Measurements from ENCODE around the gene C1QTNF3. TPM values are rescaled to one million over a fixed set of nuclear protein-coding genes. Genes with fewer than 3 reads are reported as not detected.
A peak's percentile ranks its signal among the peaks of the same experiment; 100 is the strongest.
"Not testable (repeated sequence)": the region's sequence is repeated elsewhere in the genome, so short reads cannot be mapped to it uniquely, and the experiment has no call there.

The C1QTNF3 gene, protein sequence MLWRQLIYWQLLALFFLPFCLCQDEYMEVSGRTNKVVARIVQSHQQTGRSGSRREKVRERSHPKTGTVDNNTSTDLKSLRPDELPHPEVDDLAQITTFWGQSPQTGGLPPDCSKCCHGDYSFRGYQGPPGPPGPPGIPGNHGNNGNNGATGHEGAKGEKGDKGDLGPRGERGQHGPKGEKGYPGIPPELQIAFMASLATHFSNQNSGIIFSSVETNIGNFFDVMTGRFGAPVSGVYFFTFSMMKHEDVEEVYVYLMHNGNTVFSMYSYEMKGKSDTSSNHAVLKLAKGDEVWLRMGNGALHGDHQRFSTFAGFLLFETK
- 1.6 and 2.0 TPM in 2 replicates for total RNA-seq
- 1.3 and 1.6 TPM in 2 replicates for polyA plus RNA-seq
- 0.44 and 0.47 TPM in 2 replicates for polyA plus RNA-seq (2011; cell fraction: cytosol; rRNA removed)
- polyA plus RNA-seq (2011; cell fraction: nucleus; rRNA removed): 10.1 and 11.1 TPM in 2 replicates
- 0.11 and 0.99 TPM in 2 replicates for polyA plus RNA-seq (2012)
- 2.0 and 8.7 TPM in 2 replicates for polyA minus RNA-seq
- not detected for polyA minus RNA-seq (2011; cell fraction: cytosol; rRNA and poly(A)+ RNA removed)
- 3.9 and 5.3 TPM in 2 replicates for polyA minus RNA-seq (2011; cell fraction: nucleus; rRNA and poly(A)+ RNA removed)
- Bru-seq, nascent RNA: percentile 48 among the genes with signal in this experiment
- percentile 40 among the genes with signal in this experiment for BruChase-seq, experiment 1, labeled RNA remaining after a 6-hour chase
- percentile 53 among the genes with signal in this experiment for BruChase-seq, experiment 2, labeled RNA remaining after a 2-hour chase
- long read RNA-seq: 0 reads

GRCh38 chr5:34043099-34043876 lies at the start of gene C1QTNF3:
C1QTNF3 (minus strand) TSS chr5:34043213; CDS start chr5:34043125, 88 bp downstream.
- Histone ChIP-seq H4K20me1 (replicated peaks; ENCODE audit: control insufficient read depth, extremely low read depth, insufficient read depth, low read length) (no peaks in the 10 kb centered on the region), H3K4me2 (ENCODE audit: insufficient read depth, low read length) (peak within 1 kb of the TSS; percentile 72), H3K9me3 (replicated peaks; ENCODE audit: control insufficient read depth, insufficient read depth, low read length) (no peaks in the 10 kb centered on the region), H3K79me2 (ENCODE audit: control insufficient read depth, insufficient read depth, low read length) (no peaks in the 10 kb centered on the region), H2AFZ (ENCODE audit: low read depth, low read length) (no peak within 1 kb of the TSS), H3K4me1 (ENCODE audit: control insufficient read depth, extremely low read depth, insufficient read depth, low read length) (peaks cover 25% of the 10 kb centered on the region), H3K9ac (replicated peaks; ENCODE audit: extremely low read depth, insufficient read depth, low read length) (no peak within 1 kb of the TSS), H3K9me1 (replicated peaks; ENCODE audit: control insufficient read depth, extremely low read depth, insufficient read depth, low read length) (no peaks in the 10 kb centered on the region), H3K36me3 (ENCODE audit: control insufficient read depth in 2 of 2, extremely low read depth in 1 of 2, insufficient read depth in 2 of 2, low read length in 2 of 2) (no peaks in the 10 kb centered on the region), H3K27me3 (ENCODE audit: control insufficient read depth in 2 of 2, insufficient read depth in 2 of 2, low read length in 2 of 2) (no peaks in the 10 kb centered on the region), H3K27ac (ENCODE audit: insufficient read depth, low read depth, low read length) (no peak within 1 kb of the TSS), H3K4me3 (replicated peaks in 1 of 3; ENCODE audit: insufficient read depth in 1 of 3, low read depth in 1 of 3, low read length in 3 of 3) (no peak within 1 kb of the TSS)
- DNase-seq (ENCODE audit: low read depth, low spot score) (peak; percentile 14), FAIRE-seq (no peak)
- ChIA-PET CTCF (interaction anchor here (0.9 kb wide), 1 partner anchor 46 kb away, joined by 3 read pairs; no protein-coding TSS in a partner anchor), POLR2A (no interaction called here)
- intact Hi-C loops (cut with micrococcal nuclease): loop anchor here (2.0 kb wide), 1 partner anchor 34 kb away; the partner anchor contains the start of gene AMACR
- no peak for TF ChIP-seq MAX (IDR thresholded peaks at IDR 0.05; ENCODE audit: insufficient read depth, insufficient read length)
- no peak for TF ChIP-seq MYC (IDR thresholded peaks at IDR 0.05; ENCODE audit: low read depth, low read length)
- TF ChIP-seq JUN (IDR thresholded peaks at IDR 0.05; ENCODE audit: borderline replicate concordance, insufficient read depth, insufficient read length, low read depth): no peak
- no peak for TF ChIP-seq FOS (IDR thresholded peaks at IDR 0.05; ENCODE audit: borderline replicate concordance, insufficient read depth, low read length)
- TF ChIP-seq POLR2AphosphoS5 (IDR thresholded peaks at IDR 0.05; ENCODE audit: insufficient read depth, low read depth, low read length): no peak
- no peak for TF ChIP-seq GATA2 (IDR thresholded peaks at IDR 0.05; ENCODE audit: insufficient read depth, insufficient read length, low read depth, low read length)
- no peak for TF ChIP-seq POLR2A (IDR thresholded peaks at IDR 0.05; ENCODE audit: low read depth, low read length)
- dilution Hi-C loops (cut with MboI; ENCODE audit: extremely low pct_ligation_motif_present, low sequenced_read_pairs): no loop called here
- BruUV-seq (replicated peaks): no TSS peak

GRCh38 chr5:34091039-34091438 lies 48.0 kb upstream of the C1QTNF3 start:
- H3K27me3 ChIP-seq (ENCODE audit: control insufficient read depth in 2 of 2, insufficient read depth in 2 of 2, low read length in 2 of 2); H3K36me3 ChIP-seq (ENCODE audit: control insufficient read depth in 2 of 2, extremely low read depth in 1 of 2, insufficient read depth in 2 of 2, low read length in 2 of 2); H3K4me1 ChIP-seq (ENCODE audit: control insufficient read depth, extremely low read depth, insufficient read depth, low read length); POLR2A ChIA-PET; H3K4me2 ChIP-seq (ENCODE audit: insufficient read depth, low read length); H3K9me1 ChIP-seq (replicated peaks; ENCODE audit: control insufficient read depth, extremely low read depth, insufficient read depth, low read length); FAIRE-seq; DNase-seq (ENCODE audit: low read depth, low spot score); H2AFZ ChIP-seq (ENCODE audit: low read depth, low read length); H3K27ac ChIP-seq (ENCODE audit: insufficient read depth, low read depth, low read length); BruUV-seq (replicated peaks); H3K9me3 ChIP-seq (replicated peaks; ENCODE audit: control insufficient read depth, insufficient read depth, low read length); intact Hi-C loops (cut with micrococcal nuclease); H3K9ac ChIP-seq (replicated peaks; ENCODE audit: extremely low read depth, insufficient read depth, low read length); H3K4me3 ChIP-seq (replicated peaks in 1 of 3; ENCODE audit: insufficient read depth in 1 of 3, low read depth in 1 of 3, low read length in 3 of 3); H3K79me2 ChIP-seq (ENCODE audit: control insufficient read depth, insufficient read depth, low read length); H4K20me1 ChIP-seq (replicated peaks; ENCODE audit: control insufficient read depth, extremely low read depth, insufficient read depth, low read length); CTCF ChIA-PET; dilution Hi-C loops (cut with MboI; ENCODE audit: extremely low pct_ligation_motif_present, low sequenced_read_pairs): not testable (repeated sequence)

DNA sequence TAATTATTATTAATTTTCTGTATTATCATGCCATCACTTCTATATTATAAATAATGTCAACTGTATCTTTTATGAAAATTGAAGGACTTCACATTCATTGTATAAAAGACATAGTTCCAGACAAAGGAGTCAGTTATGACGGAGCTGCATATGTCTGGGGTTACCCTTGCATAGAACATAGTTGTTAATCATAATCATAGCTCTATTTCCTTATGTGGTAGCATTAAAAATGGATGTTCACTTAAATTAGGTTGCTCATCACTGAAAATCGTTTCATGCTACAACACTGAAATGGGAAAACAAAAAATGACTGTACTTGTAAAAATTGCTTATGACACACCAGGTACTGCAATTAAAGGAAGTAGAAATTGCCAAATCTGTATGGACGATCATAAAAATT lies 46.8 kb upstream of the C1QTNF3 start:
- H3K79me2 ChIP-seq (ENCODE audit: control insufficient read depth, insufficient read depth, low read length); H3K27me3 ChIP-seq (ENCODE audit: control insufficient read depth in 2 of 2, insufficient read depth in 2 of 2, low read length in 2 of 2); intact Hi-C loops (cut with micrococcal nuclease); POLR2A ChIA-PET; H3K4me2 ChIP-seq (ENCODE audit: insufficient read depth, low read length); H3K9me1 ChIP-seq (replicated peaks; ENCODE audit: control insufficient read depth, extremely low read depth, insufficient read depth, low read length); H3K36me3 ChIP-seq (ENCODE audit: control insufficient read depth in 2 of 2, extremely low read depth in 1 of 2, insufficient read depth in 2 of 2, low read length in 2 of 2); H2AFZ ChIP-seq (ENCODE audit: low read depth, low read length); dilution Hi-C loops (cut with MboI; ENCODE audit: extremely low pct_ligation_motif_present, low sequenced_read_pairs); H3K9ac ChIP-seq (replicated peaks; ENCODE audit: extremely low read depth, insufficient read depth, low read length); DNase-seq (ENCODE audit: low read depth, low spot score); BruUV-seq (replicated peaks); H3K27ac ChIP-seq (ENCODE audit: insufficient read depth, low read depth, low read length); FAIRE-seq; H4K20me1 ChIP-seq (replicated peaks; ENCODE audit: control insufficient read depth, extremely low read depth, insufficient read depth, low read length); H3K9me3 ChIP-seq (replicated peaks; ENCODE audit: control insufficient read depth, insufficient read depth, low read length); CTCF ChIA-PET; H3K4me3 ChIP-seq (replicated peaks in 1 of 3; ENCODE audit: insufficient read depth in 1 of 3, low read depth in 1 of 3, low read length in 3 of 3); H3K4me1 ChIP-seq (ENCODE audit: control insufficient read depth, extremely low read depth, insufficient read depth, low read length): not testable (repeated sequence)
